Measurements from ENCODE around the gene CENPW.

DNA sequence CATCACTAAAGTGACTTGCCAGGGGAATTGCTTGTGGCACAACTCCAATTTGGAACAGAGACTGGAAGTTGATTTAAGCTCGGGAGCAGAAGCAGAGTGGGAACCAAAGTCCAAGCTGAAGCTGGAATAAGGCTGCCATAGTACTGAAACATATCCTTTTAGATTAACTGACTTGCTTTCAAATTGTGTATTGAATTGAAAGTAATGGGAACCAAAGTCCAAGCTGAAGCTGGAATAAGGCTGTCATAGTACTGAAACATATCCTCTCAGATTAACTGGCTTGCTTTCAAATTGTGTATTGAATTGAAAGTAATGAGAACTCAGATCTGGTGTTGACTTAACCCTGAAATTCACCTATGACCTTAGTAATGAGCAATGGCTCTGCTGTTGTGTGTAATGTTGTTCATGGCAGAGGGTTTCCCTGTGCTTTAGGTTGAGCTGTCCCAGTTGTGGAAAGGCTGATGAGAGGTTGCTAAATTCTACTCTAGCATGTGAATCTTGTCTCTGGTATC lies 40.2 kb downstream of the CENPW start:
- TF ChIP-seq, protein P1, sequence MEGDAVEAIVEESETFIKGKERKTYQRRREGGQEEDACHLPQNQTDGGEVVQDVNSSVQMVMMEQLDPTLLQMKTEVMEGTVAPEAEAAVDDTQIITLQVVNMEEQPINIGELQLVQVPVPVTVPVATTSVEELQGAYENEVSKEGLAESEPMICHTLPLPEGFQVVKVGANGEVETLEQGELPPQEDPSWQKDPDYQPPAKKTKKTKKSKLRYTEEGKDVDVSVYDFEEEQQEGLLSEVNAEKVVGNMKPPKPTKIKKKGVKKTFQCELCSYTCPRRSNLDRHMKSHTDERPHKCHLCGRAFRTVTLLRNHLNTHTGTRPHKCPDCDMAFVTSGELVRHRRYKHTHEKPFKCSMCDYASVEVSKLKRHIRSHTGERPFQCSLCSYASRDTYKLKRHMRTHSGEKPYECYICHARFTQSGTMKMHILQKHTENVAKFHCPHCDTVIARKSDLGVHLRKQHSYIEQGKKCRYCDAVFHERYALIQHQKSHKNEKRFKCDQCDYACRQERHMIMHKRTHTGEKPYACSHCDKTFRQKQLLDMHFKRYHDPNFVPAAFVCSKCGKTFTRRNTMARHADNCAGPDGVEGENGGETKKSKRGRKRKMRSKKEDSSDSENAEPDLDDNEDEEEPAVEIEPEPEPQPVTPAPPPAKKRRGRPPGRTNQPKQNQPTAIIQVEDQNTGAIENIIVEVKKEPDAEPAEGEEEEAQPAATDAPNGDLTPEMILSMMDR (conservative IDR thresholded peaks at IDR 0.05; ENCODE audit: low read depth, low read length): no peak
- TF ChIP-seq, protein P2, sequence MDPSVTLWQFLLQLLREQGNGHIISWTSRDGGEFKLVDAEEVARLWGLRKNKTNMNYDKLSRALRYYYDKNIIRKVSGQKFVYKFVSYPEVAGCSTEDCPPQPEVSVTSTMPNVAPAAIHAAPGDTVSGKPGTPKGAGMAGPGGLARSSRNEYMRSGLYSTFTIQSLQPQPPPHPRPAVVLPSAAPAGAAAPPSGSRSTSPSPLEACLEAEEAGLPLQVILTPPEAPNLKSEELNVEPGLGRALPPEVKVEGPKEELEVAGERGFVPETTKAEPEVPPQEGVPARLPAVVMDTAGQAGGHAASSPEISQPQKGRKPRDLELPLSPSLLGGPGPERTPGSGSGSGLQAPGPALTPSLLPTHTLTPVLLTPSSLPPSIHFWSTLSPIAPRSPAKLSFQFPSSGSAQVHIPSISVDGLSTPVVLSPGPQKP (IDR thresholded peaks at IDR 0.05; ENCODE audit: borderline replicate concordance, low read depth, low read length): no peak
- TF ChIP-seq RCOR1 (IDR thresholded peaks at IDR 0.05; ENCODE audit: insufficient replicate concordance, low read length): no peak
- no peak for TF ChIP-seq CHD1 (IDR thresholded peaks at IDR 0.05; ENCODE audit: low read depth, low read length)
- TF ChIP-seq SMC3 (IDR thresholded peaks at IDR 0.05; ENCODE audit: low read depth, low read length): no peak

Data from IMR-90 (cell line).